K562 (cell line): ENCODE data around the gene CCNQ. TPM values are rescaled to one million over a fixed set of nuclear protein-coding genes. Genes with fewer than 3 reads are reported as not detected.

ENCODE experiments used
- ATF1 ChIP-seq, 2 experiments: fragments of 450-650 bp in 1 of 2; IDR thresholded peaks; 2 replicates each; pipeline ENCODE4 v1.6.1; 2016; ENCODE audit warnings: missing compliant biosample characterization in 1 of 2, missing genetic modification characterization in 1 of 2
- ATF7 ChIP-seq: fragments of 450-650 bp; IDR thresholded peaks from 2 replicates; pipeline ENCODE4 v1.7.1; 2014; ENCODE audit warnings: mild to moderate bottlenecking, moderate library complexity
- BHLHE40 ChIP-seq: IDR thresholded peaks from 2 replicates; pipeline ENCODE4 v1.6.1; 2011; ENCODE audit warnings: low read length, improper control_type of control experiment
- HSF4 ChIP-seq: fragments of 250-450 bp; sonication (Bioruptor Pico); IDR thresholded peaks from 2 replicates; pipeline ENCODE4 v2.1.2; 2022; ENCODE audit warnings: mild to moderate bottlenecking, moderate library complexity, borderline replicate concordance
- MAZ ChIP-seq, 2 experiments: fragments of 450-650 bp in 1 of 2; sonication (generic) in 1 of 2; formaldehyde crosslinking; IDR thresholded peaks in 1 of 2; conservative IDR thresholded peaks in 1 of 2; 2 replicates each; pipeline versions ENCODE4 v1.4.0 to v1.5.0; 2020; ENCODE audit warnings: mild to moderate bottlenecking in 1 of 2, missing genetic modification reagents in 1 of 2
- MTF1 ChIP-seq: fragments of 250-450 bp; sonication (Bioruptor Pico); IDR thresholded peaks from 2 replicates; pipeline ENCODE4 v1.9.0; 2021; ENCODE audit warnings: moderate library complexity, mild to moderate bottlenecking, inconsistent platforms, borderline replicate concordance
- PTBP1 ChIP-seq: fragments of 200-400 bp; formaldehyde crosslinking; IDR thresholded peaks from 2 replicates; pipeline ENCODE4 v1.6.1; 2017; ENCODE audit warnings: low read depth, low read length
- RBFOX2 ChIP-seq: fragments of 200-400 bp; formaldehyde crosslinking; IDR thresholded peaks from 2 replicates; pipeline ENCODE4 v1.6.1; 2017; ENCODE audit warnings: low read depth, mild to moderate bottlenecking, low read length, moderate library complexity
- RBM17 ChIP-seq: fragments of 200-400 bp; formaldehyde crosslinking; IDR thresholded peaks from 2 replicates; pipeline ENCODE4 v1.6.1; 2017; ENCODE audit warnings: low read depth, mild to moderate bottlenecking, low read length, borderline replicate concordance
- ZNF140 ChIP-seq: fragments of 250-450 bp; sonication (Bioruptor Pico); IDR thresholded peaks from 2 replicates; pipeline ENCODE4 v1.8.0; 2021; ENCODE audit warnings: moderate library complexity, mild to moderate bottlenecking, inconsistent platforms
- ZNF3 ChIP-seq: fragments of 250-450 bp; sonication (Bioruptor Pico); IDR thresholded peaks from 2 replicates; pipeline ENCODE4 v1.5.0; 2021; ENCODE audit warnings: mild to moderate bottlenecking, moderate library complexity
- polyA plus RNA-seq, 8 experiments: library from polyadenylated mRNA; depleted of rRNA in 4 of 8; stranded (reverse) in 5 of 8; unstranded in 3 of 8; fragments of >200 nt; fragmentation: Nextera tagmentation in 2 of 8; fragmentation: Illumina TruSeq in 1 of 8; extraction: Ambion mirVana in 2 of 8; extraction: Trizol in 1 of 8; gene quantifications; 2 replicates each; pipeline versions ENCODE4 v1.2.1 to v1.2.3, GENCODE V29; 2011 to 2014; ENCODE audit warnings: inconsistent platforms in 1 of 8, missing spikeins in 1 of 8
- total RNA-seq, 7 experiments: library from RNA; depleted of rRNA in 6 of 7; stranded (reverse); fragments of >200 nt in 6 of 7; fragmentation: Illumina TruSeq in 2 of 7; extraction: Trizol in 2 of 7; gene quantifications; 2 replicates each; pipeline versions ENCODE4 v1.2.1 to v1.2.3, GENCODE V29; 2011 to 2021; ENCODE audit warnings: low replicate concordance in 1 of 7
- TF ChIP-seq, protein P1 (sequence below): fragments of 250-450 bp; sonication (Bioruptor Pico); IDR thresholded peaks from 2 replicates; pipeline ENCODE4 v1.5.0; 2021; ENCODE audit warnings: mild to moderate bottlenecking, moderate library complexity
- TF ChIP-seq, protein P2 (sequence below): fragments of 250-450 bp; sonication (Bioruptor Pico); IDR thresholded peaks from 2 replicates; pipeline ENCODE4 v1.8.0; 2022; ENCODE audit warnings: moderate library complexity, mild to moderate bottlenecking, inconsistent platforms
- TF ChIP-seq, protein P3 (sequence below), 2 experiments: IDR thresholded peaks; 2 replicates each; pipeline ENCODE4 v1.6.1; 2012; ENCODE audit warnings: improper control_type of control experiment in 2 of 2, low read depth in 2 of 2, low read length in 2 of 2, borderline replicate concordance in 1 of 2
- TF ChIP-seq, protein P4 (sequence below): sonication (generic); formaldehyde crosslinking; IDR thresholded peaks from 2 replicates; pipeline ENCODE4 v1.8.0; 2023; ENCODE audit warnings: mild to moderate bottlenecking, missing genetic modification reagents
- TF ChIP-seq, protein P5 (sequence below): fragments of 250-450 bp; sonication (Bioruptor Pico); IDR thresholded peaks from 2 replicates; pipeline ENCODE4 v1.8.0; 2021; ENCODE audit warnings: borderline replicate concordance, mild to moderate bottlenecking, moderate library complexity; ENCODE audit not compliant: poor library complexity, severe bottlenecking

CCNQ gene
- total and polyA plus RNA-seq, 9 of the 15 experiments (the other 6 are each of a cell fraction or from before 2014, with no cell fraction given) = 0.92 to 53.8 (median 25.3) TPM

DNA sequence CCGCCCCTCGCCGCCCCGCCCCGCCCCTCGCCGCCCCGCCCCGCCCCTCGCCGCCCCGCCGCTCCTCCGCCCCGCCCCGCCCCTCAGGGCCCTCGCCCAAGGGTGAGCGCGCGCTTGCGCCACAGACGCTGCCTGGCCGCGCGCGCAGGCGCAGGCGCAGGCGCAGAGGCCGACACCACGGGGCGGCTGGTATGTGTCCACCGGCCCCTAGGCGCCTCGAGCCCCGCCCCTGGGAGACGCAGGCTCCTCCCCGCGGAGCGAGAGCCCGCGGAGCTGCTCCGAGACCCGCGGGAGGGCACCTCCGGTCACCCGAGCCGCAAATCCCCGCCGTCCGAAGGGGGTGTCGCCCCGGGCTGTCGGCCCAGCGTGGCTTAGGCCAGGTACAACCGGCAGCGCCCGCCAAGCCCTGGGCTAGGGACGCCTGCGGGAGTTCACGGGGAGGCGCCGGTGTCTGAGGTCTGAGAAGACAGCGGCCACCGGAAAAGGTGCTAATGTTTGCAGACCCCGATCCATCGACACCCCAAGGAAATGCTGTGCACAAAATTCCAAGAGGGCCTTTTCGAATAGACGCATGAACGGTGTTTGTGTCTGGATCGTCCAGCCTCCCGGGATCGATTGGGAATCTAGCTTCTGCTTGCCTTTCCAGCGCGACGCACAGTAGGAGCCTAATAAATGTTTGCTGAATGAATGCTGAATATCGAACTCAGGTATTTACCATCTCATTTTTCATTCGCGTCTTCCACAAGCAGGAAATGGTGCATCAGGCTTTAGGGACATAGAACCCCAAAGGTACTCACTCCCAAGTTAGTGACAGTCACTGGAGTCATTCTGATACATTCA, 473 bp upstream of the CCNQ start (continued):
- TF ChIP-seq, protein P1, sequence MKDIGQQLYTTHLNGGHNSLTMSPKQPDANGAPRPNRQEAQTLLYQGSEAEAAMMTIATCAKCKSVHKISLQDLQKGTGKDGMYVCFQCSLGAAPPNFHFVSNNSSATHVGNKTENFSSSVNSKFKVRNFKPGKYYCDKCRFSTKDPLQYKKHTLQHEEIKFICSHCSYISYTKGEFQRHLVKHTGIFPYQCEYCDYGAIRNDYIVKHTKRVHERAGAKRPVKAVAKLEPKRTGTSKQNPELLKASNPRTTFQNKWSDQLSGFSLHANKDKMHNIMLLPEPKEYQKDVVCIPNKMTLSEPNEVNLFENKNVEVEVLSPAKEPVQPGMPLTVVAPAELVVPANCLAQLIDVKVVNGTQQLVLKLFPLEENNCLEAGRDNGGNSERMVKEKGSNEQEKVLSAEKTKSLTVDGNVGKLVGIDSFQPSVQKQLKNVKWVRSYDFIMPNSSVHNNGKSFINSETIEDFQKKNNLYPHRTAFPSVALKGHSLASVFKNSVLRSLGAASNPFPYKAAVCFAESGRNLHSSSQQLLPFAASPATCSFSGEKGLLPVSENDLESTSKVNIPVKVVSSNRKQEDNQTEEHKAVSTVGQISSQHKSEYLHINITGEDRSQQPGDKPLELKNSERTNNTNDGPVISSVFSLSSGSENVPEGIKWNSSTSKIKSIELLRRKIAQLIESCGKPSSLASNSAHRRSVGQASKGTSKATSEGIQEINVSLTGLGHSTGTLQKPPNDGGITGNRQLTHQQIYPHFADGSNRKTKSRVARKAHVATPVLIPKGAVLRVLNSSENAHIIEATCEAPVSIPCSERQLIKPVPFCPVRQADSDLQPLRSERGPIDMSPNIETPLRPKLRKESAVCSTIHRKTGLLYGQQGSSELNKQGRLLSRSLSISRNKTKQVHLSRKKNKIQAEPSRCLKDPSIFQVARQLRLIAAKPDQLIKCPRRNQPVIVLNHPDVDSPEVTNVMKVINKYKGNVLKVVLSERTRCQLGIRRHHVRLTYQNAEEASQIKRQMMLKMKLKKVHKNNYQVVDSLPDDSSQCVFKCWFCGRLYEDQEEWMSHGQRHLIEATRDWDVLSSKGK (CRISPR knock-in tag) = no peak
- TF ChIP-seq BHLHE40 = 0 out of 2 replicates have a peak, but pooled peaks have one; percentile 9
- 0 out of 2 replicates have a peak, but pooled peaks have one; percentile 32 for TF ChIP-seq ZNF3 (CRISPR knock-in tag)
- TF ChIP-seq MAZ (CRISPR knock-in tag; conservative IDR thresholded peaks at IDR 0.05 in 1 of 2, IDR thresholded peaks at IDR 0.05 in 1 of 2) = peak in 1 of 2 experiments; percentile 35; a peak in 3 of 4 replicates
- TF ChIP-seq, protein P2, sequence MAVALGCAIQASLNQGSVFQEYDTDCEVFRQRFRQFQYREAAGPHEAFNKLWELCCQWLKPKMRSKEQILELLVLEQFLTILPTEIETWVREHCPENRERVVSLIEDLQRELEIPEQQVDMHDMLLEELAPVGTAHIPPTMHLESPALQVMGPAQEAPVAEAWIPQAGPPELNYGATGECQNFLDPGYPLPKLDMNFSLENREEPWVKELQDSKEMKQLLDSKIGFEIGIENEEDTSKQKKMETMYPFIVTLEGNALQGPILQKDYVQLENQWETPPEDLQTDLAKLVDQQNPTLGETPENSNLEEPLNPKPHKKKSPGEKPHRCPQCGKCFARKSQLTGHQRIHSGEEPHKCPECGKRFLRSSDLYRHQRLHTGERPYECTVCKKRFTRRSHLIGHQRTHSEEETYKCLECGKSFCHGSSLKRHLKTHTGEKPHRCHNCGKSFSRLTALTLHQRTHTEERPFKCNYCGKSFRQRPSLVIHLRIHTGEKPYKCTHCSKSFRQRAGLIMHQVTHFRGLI (CRISPR knock-in tag) = no peak
- TF ChIP-seq MTF1 (CRISPR knock-in tag) = no peak
- TF ChIP-seq RBFOX2 = peak; percentile 52
- TF ChIP-seq, protein P3, sequence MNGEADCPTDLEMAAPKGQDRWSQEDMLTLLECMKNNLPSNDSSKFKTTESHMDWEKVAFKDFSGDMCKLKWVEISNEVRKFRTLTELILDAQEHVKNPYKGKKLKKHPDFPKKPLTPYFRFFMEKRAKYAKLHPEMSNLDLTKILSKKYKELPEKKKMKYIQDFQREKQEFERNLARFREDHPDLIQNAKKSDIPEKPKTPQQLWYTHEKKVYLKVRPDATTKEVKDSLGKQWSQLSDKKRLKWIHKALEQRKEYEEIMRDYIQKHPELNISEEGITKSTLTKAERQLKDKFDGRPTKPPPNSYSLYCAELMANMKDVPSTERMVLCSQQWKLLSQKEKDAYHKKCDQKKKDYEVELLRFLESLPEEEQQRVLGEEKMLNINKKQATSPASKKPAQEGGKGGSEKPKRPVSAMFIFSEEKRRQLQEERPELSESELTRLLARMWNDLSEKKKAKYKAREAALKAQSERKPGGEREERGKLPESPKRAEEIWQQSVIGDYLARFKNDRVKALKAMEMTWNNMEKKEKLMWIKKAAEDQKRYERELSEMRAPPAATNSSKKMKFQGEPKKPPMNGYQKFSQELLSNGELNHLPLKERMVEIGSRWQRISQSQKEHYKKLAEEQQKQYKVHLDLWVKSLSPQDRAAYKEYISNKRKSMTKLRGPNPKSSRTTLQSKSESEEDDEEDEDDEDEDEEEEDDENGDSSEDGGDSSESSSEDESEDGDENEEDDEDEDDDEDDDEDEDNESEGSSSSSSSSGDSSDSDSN (IDR thresholded peaks at IDR 0.05; ENCODE audit: borderline replicate concordance in 1 of 2, low read depth in 2 of 2, low read length in 2 of 2) = 0 out of 4 replicates have a peak, but pooled peaks of 1 of the 2 experiments have one; percentile 31
- TF ChIP-seq ATF7 = no peak
- TF ChIP-seq ZNF140 (CRISPR knock-in tag) = no peak
- TF ChIP-seq PTBP1 = no peak
- TF ChIP-seq HSF4 (CRISPR knock-in tag) = no peak
- TF ChIP-seq RBM17 = no peak
- TF ChIP-seq, protein P4, sequence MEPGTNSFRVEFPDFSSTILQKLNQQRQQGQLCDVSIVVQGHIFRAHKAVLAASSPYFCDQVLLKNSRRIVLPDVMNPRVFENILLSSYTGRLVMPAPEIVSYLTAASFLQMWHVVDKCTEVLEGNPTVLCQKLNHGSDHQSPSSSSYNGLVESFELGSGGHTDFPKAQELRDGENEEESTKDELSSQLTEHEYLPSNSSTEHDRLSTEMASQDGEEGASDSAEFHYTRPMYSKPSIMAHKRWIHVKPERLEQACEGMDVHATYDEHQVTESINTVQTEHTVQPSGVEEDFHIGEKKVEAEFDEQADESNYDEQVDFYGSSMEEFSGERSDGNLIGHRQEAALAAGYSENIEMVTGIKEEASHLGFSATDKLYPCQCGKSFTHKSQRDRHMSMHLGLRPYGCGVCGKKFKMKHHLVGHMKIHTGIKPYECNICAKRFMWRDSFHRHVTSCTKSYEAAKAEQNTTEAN (CRISPR knock-in tag) = no peak
- TF ChIP-seq, protein P5, sequence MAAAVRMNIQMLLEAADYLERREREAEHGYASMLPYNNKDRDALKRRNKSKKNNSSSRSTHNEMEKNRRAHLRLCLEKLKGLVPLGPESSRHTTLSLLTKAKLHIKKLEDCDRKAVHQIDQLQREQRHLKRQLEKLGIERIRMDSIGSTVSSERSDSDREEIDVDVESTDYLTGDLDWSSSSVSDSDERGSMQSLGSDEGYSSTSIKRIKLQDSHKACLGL = no peak
- TF ChIP-seq ATF1 (CRISPR knock-in tag; IDR thresholded peaks at IDR 0.05) = no peak
- TF ChIP-seq ATF1 (tag; IDR thresholded peaks at IDR 0.05) = no peak
